ENCODE data around the gene GPR158. TPM values are rescaled to one million over a fixed set of nuclear protein-coding genes. Genes with fewer than 3 reads are reported as not detected.

Gene GPR158
- total RNA-seq, 1 experiment from 2014 or later: 0.24 TPM

GRCh38 chr10:25642721-25643120, 467.9 kb downstream of the GPR158 start:
- H4K5ac ChIP-seq (ENCODE audit: insufficient read length, low read depth, low read length): no peak overlapping the region
- H3K9me3 ChIP-seq (ENCODE audit: control insufficient read depth, low read depth, low read length): no peaks in the 10 kb centered on the region
- no peak overlapping the region for H3K18ac ChIP-seq (ENCODE audit: insufficient read length, low read depth, low read length)
- no peak overlapping the region for H2BK5ac ChIP-seq (ENCODE audit: insufficient read length, low read length)
- H4K91ac ChIP-seq (ENCODE audit: insufficient read length, low read depth, low read length): no peak overlapping the region
- no peak overlapping the region for H2AFZ ChIP-seq (ENCODE audit: low read length)
- H3T11ph ChIP-seq (ENCODE audit: low read length): no peak overlapping the region
- no peaks in the 10 kb centered on the region for H4K20me1 ChIP-seq (ENCODE audit: control insufficient read depth, insufficient read depth, insufficient read length)
- no peak overlapping the region for H3K4ac ChIP-seq (ENCODE audit: low read depth, low read length)
- no peak overlapping the region for H2BK120ac ChIP-seq (ENCODE audit: low read depth, low read length, poor library complexity, severe bottlenecking)
- no peak overlapping the region for H2BK15ac ChIP-seq (ENCODE audit: low read depth, low read length)
- no peaks in the 10 kb centered on the region for H3K4me1 Mint-ChIP-seq
- H2AK5ac ChIP-seq (ENCODE audit: insufficient read length, low read length): no peak overlapping the region
- H3K56ac ChIP-seq (ENCODE audit: insufficient read length, low read depth, low read length): no peak overlapping the region
- no peaks in the 10 kb centered on the region for H3K23me2 ChIP-seq (ENCODE audit: insufficient read length, low read depth, low read length, poor library complexity, severe bottlenecking)
- no peak overlapping the region for H3K4me3 Mint-ChIP-seq
- no peaks in the 10 kb centered on the region for H3K27me3 Mint-ChIP-seq (ENCODE audit: low read depth)
- H3K9ac ChIP-seq (ENCODE audit: extremely low read depth, insufficient read length, low read length): no peak overlapping the region
- H2BK12ac ChIP-seq (ENCODE audit: insufficient read length, low read depth, low read length): no peak overlapping the region
- H2BK20ac ChIP-seq (ENCODE audit: low read depth, low read length, poor library complexity, severe bottlenecking): peak overlapping the region; percentile 45
- H3K4me2 ChIP-seq (ENCODE audit: insufficient read depth, insufficient read length, low read length): no peak overlapping the region
- H3K79me1 ChIP-seq (ENCODE audit: insufficient read depth, low read depth, low read length, poor library complexity, severe bottlenecking): no peaks in the 10 kb centered on the region
- H3K23ac ChIP-seq (ENCODE audit: insufficient read length, low read depth, low read length): no peak overlapping the region
- no peak overlapping the region for H4K8ac ChIP-seq (replicated peaks; ENCODE audit: insufficient read length, low read depth, low read length)
- TF ChIP-seq CTCF (conservative IDR thresholded peaks at IDR 0.05): no peak
- H3K27ac Mint-ChIP-seq: no peak overlapping the region
- no CpG with 5 or more reads among the region's 3 CpGs for WGBS (ENCODE audit: extremely low coverage, insufficient read length, low lambda C conversion rate)
- H3K36me3 Mint-ChIP-seq (ENCODE audit: insufficient read depth in 1 of 3, low read depth in 3 of 3): no peaks in the 10 kb centered on the region
- no peak overlapping the region for H3K27ac ChIP-seq (ENCODE audit: insufficient read length, low read depth, low read length)
- no peak overlapping the region for H3K14ac ChIP-seq (ENCODE audit: insufficient read depth, low read length)
- H3K9me3 Mint-ChIP-seq: no peaks in the 10 kb centered on the region
- no peak for DNase-seq
- H3K4me1 ChIP-seq (ENCODE audit: insufficient read depth, low read length): no peaks in the 10 kb centered on the region
- no peaks in the 10 kb centered on the region for H3K79me2 ChIP-seq (ENCODE audit: insufficient read depth, low read length)
- H3K27me3 ChIP-seq (ENCODE audit: insufficient read depth, low read length): no peaks in the 10 kb centered on the region
